Keratinocyte (primary cell): ENCODE measurements around the gene ACHE. TPM values are rescaled to one million over a fixed set of nuclear protein-coding genes. Genes with fewer than 3 reads are reported as not detected.

ENCODE experiments used
- DNase-seq: peaks from one replicate; pipeline ENCODE4 v3.0.0-alpha.2; 2011; ENCODE audit warnings: low read depth, missing footprints, low spot score
- FAIRE-seq: peaks from 2 replicates; lab custom pipeline; 2011; peaks lifted over from hg19 to GRCh38; lab: Jason Lieb, UNC
- H2AFZ ChIP-seq: 2 replicates; pipeline ENCODE4 v1.6.0; 2012; ENCODE audit warnings: low read length, control low read depth, inconsistent platforms; ENCODE audit not compliant: control insufficient read depth
- H3K27ac ChIP-seq: 2 replicates; pipeline ENCODE4 v1.5.1; 2011; ENCODE audit warnings: low read length; ENCODE audit not compliant: control insufficient read depth, insufficient read depth
- H3K27me3 ChIP-seq: 3 replicates; pipeline ENCODE4 v1.6.0; 2011; ENCODE audit warnings: low read length; ENCODE audit not compliant: control insufficient read depth, insufficient read depth; ENCODE audit errors: extremely low read depth
- H3K36me3 ChIP-seq, 2 experiments: 2 replicates in 1 of 2; 3 replicates in 1 of 2; pipeline ENCODE4 v1.5.1; 2011; ENCODE audit warnings: low read length in 2 of 2, mild to moderate bottlenecking in 1 of 2; ENCODE audit not compliant: control insufficient read depth in 2 of 2, insufficient read depth in 2 of 2; ENCODE audit errors: extremely low read depth in 1 of 2
- H3K4me1 ChIP-seq: 3 replicates; pipeline ENCODE4 v1.5.1; 2011; ENCODE audit warnings: low read length; ENCODE audit not compliant: control insufficient read depth, insufficient read depth; ENCODE audit errors: extremely low read depth
- H3K4me2 ChIP-seq: 3 replicates; pipeline ENCODE4 v1.6.0; 2011; ENCODE audit warnings: low read depth, low read length; ENCODE audit not compliant: control insufficient read depth, insufficient read depth; ENCODE audit errors: extremely low read depth
- H3K4me3 ChIP-seq, 3 experiments: fragments of 200-600 bp in 1 of 3; sonication (generic) in 1 of 3; 2 replicates in 2 of 3; 3 replicates in 1 of 3; pipeline ENCODE4 v1.5.1; 2011 to 2016; ENCODE audit warnings: low read length in 3 of 3, mild to moderate bottlenecking in 3 of 3, control low read depth in 2 of 3, inconsistent platforms in 1 of 3, low read depth in 1 of 3, mixed read lengths in 1 of 3, mixed run types in 1 of 3, moderate library complexity in 1 of 3; ENCODE audit not compliant: control insufficient read depth in 2 of 3, insufficient read depth in 2 of 3; ENCODE audit errors: extremely low read depth in 1 of 3
- H3K79me2 ChIP-seq: 2 replicates; pipeline ENCODE4 v1.6.0; 2012; ENCODE audit warnings: low read length; ENCODE audit not compliant: control insufficient read depth, insufficient read depth
- H3K9ac ChIP-seq: 3 replicates; pipeline ENCODE4 v1.6.0; 2011; ENCODE audit warnings: low read length; ENCODE audit not compliant: control insufficient read depth, insufficient read depth; ENCODE audit errors: extremely low read depth
- H3K9me1 ChIP-seq: 3 replicates; pipeline ENCODE4 v1.6.0; 2011; ENCODE audit warnings: low read length; ENCODE audit not compliant: control insufficient read depth, insufficient read depth; ENCODE audit errors: extremely low read depth
- H3K9me3 ChIP-seq: 2 replicates; pipeline ENCODE4 v1.5.1; 2012; ENCODE audit warnings: low read depth, low read length; ENCODE audit not compliant: control insufficient read depth
- H4K20me1 ChIP-seq: 3 replicates; pipeline ENCODE4 v1.6.0; 2011; ENCODE audit warnings: low read length; ENCODE audit not compliant: control insufficient read depth, insufficient read depth; ENCODE audit errors: extremely low read depth
- EZH2 ChIP-seq: IDR thresholded peaks from one replicate; pipeline ENCODE4 v1.6.1; 2012; ENCODE audit warnings: inconsistent platforms, mild to moderate bottlenecking, low read length, moderate library complexity
- dilution Hi-C: fragments of 300-500 bp; cut with MboI; formaldehyde crosslinking; loops from one replicate; pipeline ENCODE4 v1.7.0; 2020; ENCODE audit warnings: low sequenced_read_pairs; ENCODE audit not compliant: extremely low pct_ligation_motif_present
- polyA plus RNA-seq, 5 experiments: library from polyadenylated mRNA; depleted of rRNA in 3 of 5; stranded (reverse) in 3 of 5; stranded (forward) in 1 of 5; unstranded in 1 of 5; fragments of >200 nt; gene quantifications; 1 replicate in 1 of 5; 2 replicates in 3 of 5; 3 replicates in 1 of 5; pipeline versions ENCODE4 v1.2.1 to v1.2.3, GENCODE V29; 2011 to 2012; ENCODE audit warnings: missing spikeins in 2 of 5, low read depth in 1 of 5, low replicate concordance in 1 of 5
- TF ChIP-seq, protein P1 (sequence below), 3 experiments: IDR thresholded peaks in 1 of 3; conservative IDR thresholded peaks in 1 of 3; optimal IDR thresholded peaks in 1 of 3; 2 replicates in 2 of 3; 3 replicates in 1 of 3; pipeline versions ENCODE3 to v1.5.1; 2011; ENCODE audit warnings: low read length in 3 of 3, mild to moderate bottlenecking in 3 of 3, moderate library complexity in 2 of 3, control low read depth in 1 of 3, inconsistent platforms in 1 of 3; ENCODE audit not compliant: insufficient read depth in 2 of 3; ENCODE audit errors: extremely low read depth in 1 of 3

The ACHE gene
- polyA plus RNA-seq, 1 donor (not counting 4 experiments of a cell fraction or from before 2014, with no cell fraction given) = 0.07 TPM

DNA sequence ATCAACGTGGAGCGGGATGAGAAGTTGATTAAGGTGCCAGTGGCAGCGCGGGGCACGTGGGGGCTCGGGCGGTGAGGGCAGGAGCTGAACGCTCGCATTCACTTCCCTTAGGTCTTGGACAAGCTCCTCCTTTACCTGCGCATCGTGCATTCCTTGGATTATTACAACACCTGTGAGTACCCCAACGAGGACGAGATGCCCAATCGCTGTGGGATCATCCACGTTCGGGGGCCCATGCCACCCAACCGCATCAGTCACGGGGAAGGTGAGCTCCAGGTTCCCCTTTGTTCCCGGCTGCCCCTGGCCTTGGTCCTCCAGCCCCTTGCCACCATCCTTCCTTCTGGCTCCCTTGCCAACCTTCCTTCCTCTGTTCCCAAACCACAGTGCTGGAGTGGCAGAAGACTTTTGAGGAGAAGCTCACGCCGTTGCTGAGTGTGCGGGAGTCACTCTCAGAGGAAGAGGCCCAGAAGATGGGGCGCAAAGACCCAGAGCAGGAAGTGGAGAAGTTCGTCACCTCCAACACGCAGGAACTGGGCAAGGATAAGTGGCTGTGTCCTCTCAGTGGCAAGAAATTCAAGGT is 8.7 kb downstream of the ACHE start:
- no peak for TF ChIP-seq EZH2
- TF ChIP-seq, protein P1, sequence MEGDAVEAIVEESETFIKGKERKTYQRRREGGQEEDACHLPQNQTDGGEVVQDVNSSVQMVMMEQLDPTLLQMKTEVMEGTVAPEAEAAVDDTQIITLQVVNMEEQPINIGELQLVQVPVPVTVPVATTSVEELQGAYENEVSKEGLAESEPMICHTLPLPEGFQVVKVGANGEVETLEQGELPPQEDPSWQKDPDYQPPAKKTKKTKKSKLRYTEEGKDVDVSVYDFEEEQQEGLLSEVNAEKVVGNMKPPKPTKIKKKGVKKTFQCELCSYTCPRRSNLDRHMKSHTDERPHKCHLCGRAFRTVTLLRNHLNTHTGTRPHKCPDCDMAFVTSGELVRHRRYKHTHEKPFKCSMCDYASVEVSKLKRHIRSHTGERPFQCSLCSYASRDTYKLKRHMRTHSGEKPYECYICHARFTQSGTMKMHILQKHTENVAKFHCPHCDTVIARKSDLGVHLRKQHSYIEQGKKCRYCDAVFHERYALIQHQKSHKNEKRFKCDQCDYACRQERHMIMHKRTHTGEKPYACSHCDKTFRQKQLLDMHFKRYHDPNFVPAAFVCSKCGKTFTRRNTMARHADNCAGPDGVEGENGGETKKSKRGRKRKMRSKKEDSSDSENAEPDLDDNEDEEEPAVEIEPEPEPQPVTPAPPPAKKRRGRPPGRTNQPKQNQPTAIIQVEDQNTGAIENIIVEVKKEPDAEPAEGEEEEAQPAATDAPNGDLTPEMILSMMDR (optimal IDR thresholded peaks at IDR 0.05 in 1 of 3, IDR thresholded peaks at IDR 0.05 in 1 of 3, conservative IDR thresholded peaks at IDR 0.05 in 1 of 3; ENCODE audit: extremely low read depth in 1 of 3, insufficient read depth in 2 of 3, low read length in 3 of 3) = no peak
- Histone ChIP-seq H3K4me3 (no peak overlapping the region), H3K4me2 (no peak overlapping the region), H3K79me2 (peaks cover 28% of the 10 kb centered on the region), H4K20me1 (peaks cover 2% of the 10 kb centered on the region), H3K27me3 (no peaks in the 10 kb centered on the region), H3K36me3 (peaks cover 39 to 47% of the 10 kb centered on the region in 2 experiments), H3K27ac (no peak overlapping the region), H3K4me1 (peaks cover 33% of the 10 kb centered on the region), H3K9ac (no peak overlapping the region), H3K9me3 (no peaks in the 10 kb centered on the region), H3K9me1 (no peaks in the 10 kb centered on the region), H2AFZ (no peak overlapping the region)
- dilution Hi-C loops = loop anchor here (10.0 kb wide), 1 partner anchor 58 kb away; the partner anchor contains the start of gene MUC3A
- FAIRE-seq (no peak), DNase-seq (no peak)

DNA sequence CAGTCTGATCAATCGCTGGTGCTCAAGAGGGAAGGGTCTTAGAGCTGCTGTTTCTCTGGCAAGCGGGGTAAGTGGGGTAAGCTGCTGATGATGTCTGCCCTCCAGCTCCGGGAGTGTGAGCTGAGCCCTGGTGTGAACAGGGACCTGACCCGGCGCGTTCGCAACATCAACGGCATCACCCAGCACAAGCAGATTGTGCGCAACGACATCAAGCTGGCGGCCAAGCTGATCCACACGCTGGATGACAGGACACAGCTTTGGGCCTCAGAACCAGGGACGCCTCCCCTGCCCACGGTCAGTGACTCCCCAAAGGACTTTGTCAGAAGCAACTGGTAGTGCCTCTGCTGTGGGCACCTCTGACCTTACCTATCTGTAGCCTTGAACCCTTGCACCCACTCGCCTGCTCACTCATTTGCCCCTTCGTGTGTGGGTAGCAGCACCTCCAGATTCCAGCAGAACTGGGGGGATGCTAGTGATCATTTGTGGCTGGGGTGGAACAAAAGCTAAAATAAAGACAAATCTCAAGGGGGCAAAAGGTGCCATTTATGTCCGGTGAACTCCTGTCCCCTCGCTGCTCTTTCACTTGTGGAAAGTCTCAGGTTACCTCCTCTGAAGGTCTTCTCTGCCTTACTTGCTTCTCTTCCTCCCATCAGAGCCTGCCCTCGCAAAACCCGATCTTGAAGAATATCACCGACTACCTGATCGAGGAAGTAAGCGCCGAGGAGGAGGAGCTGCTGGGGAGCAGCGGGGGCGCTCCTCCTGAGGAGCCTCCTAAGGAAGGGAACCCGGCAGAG is 9.3 kb downstream of the ACHE start:
- Histone ChIP-seq H3K79me2 (peaks cover 34% of the 10 kb centered on the region), H3K4me3 (no peak overlapping the region), H3K27ac (no peak overlapping the region), H2AFZ (no peak overlapping the region), H4K20me1 (peaks cover 2% of the 10 kb centered on the region), H3K9me3 (no peaks in the 10 kb centered on the region), H3K4me1 (peaks cover 26% of the 10 kb centered on the region), H3K4me2 (no peak overlapping the region), H3K36me3 (peaks cover 44 to 54% of the 10 kb centered on the region in 2 experiments), H3K27me3 (no peaks in the 10 kb centered on the region), H3K9me1 (no peaks in the 10 kb centered on the region), H3K9ac (no peak overlapping the region)
- dilution Hi-C loops = loop anchor here (10.0 kb wide), 1 partner anchor 58 kb away; the partner anchor contains the start of gene MUC3A
- FAIRE-seq (no peak), DNase-seq (no peak)
- TF ChIP-seq EZH2 = no peak
- TF ChIP-seq, protein P1 (optimal IDR thresholded peaks at IDR 0.05 in 1 of 3, IDR thresholded peaks at IDR 0.05 in 1 of 3, conservative IDR thresholded peaks at IDR 0.05 in 1 of 3; ENCODE audit: extremely low read depth in 1 of 3, insufficient read depth in 2 of 3, low read length in 3 of 3) = no peak
